ENCODE results near the gene HTD2. TPM values are rescaled to one million over a fixed set of nuclear protein-coding genes. Genes with fewer than 3 reads are reported as not detected.

The HTD2 gene
- total and polyA plus RNA-seq, 2 donors (not counting 1 experiment from before 2014, with no cell fraction given), result 4.2 to 8.8 TPM

DNA sequence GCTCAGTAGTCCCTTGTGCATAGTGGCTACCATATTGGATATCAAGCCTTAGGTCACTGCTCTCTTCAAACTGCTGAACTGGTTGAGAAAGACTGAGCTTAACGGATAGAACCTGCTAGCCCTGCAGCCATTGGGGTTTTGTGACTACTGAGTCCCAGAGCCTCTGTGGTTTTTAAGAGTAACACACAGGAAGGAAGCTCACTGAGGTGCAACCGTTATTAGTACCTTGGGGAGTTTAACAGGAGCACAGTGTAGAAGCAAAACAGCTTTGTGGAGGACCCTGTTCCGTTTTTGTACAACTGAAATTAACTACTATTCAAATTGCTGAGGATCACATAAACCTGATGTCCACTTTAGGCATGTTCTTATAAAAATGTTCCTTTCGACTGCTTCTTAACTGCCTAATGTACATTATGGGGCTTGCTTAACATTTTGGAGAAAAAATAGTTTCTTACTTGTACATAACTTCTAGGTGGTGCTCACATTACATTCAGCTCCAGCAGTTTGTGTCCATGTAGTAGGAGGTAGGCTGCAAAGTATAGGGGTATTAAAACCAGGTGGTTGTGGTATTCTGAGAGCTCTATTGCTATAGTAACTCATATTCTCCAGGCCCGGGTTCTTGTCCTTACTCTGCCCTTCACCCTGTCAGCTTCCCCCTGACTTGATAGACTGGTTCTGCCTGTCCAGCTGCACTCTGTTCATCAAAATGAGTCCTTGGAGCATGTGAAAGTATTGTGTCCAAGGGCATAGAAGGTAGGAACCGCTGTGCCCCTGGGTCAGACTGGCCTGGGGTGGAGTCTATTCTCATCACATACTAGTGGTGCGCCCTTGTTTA is 43.7 kb downstream of the HTD2 start:
- WGBS (ENCODE audit: insufficient coverage), result 0% methylated on average over 2 of the region's 7 CpGs
- Mint-ChIP-seq H3K27ac (peak overlapping the region; percentile 100), H3K4me1 (peaks cover 87% of the 10 kb centered on the region), H3K27me3 (no peaks in the 10 kb centered on the region), H3K9me3 (ENCODE audit: insufficient read depth) (no peaks in the 10 kb centered on the region), H3K4me3 (peak overlapping the region; percentile 66)
- Histone ChIP-seq H3K79me2 (ENCODE audit: control insufficient read depth, insufficient read depth, low read length) (peaks cover 77% of the 10 kb centered on the region), H3K9me3 (ENCODE audit: control extremely low read depth in 1 of 3, control insufficient read depth in 2 of 3, insufficient read depth in 1 of 3, low read length in 2 of 3) (peaks cover 0 to 9% (median 0%) of the 10 kb centered on the region in 3 donors), H3K4me3 (ENCODE audit: control extremely low read depth in 1 of 5, extremely low read depth in 1 of 5, insufficient read depth in 1 of 5, low read depth in 2 of 5, low read length in 4 of 5) (peak overlapping the region; percentile 2 to 58 (median 31)), H3K9ac (ENCODE audit: low read length) (peak overlapping the region; percentile 53), H3K4me1 (ENCODE audit: control insufficient read depth in 2 of 2, insufficient read depth in 2 of 2, low read length in 2 of 2) (peaks cover 90 to 98% of the 10 kb centered on the region in 2 donors), H2AFZ (ENCODE audit: insufficient read depth, low read depth, low read length, poor library complexity, severe bottlenecking) (no peak overlapping the region), H3K4me2 (replicated peaks; ENCODE audit: low read depth, low read length, poor library complexity, severe bottlenecking) (peak overlapping the region; percentile 80), H3K36me3 (replicated peaks in 1 of 2; ENCODE audit: control extremely low read depth in 1 of 2, control insufficient read depth in 1 of 2, extremely low read depth in 1 of 2, insufficient read depth in 2 of 2, low read length in 1 of 2) (peaks cover 0 to 11% of the 10 kb centered on the region in 2 experiments), H3K27ac (ENCODE audit: low read length in 2 of 2) (peak overlapping the region; percentile 80 to 97), H3K27me3 (replicated peaks in 1 of 4; ENCODE audit: control extremely low read depth in 1 of 4, control insufficient read depth in 3 of 4, insufficient read depth in 4 of 4, low read length in 3 of 4) (no peaks in the 10 kb centered on the region), H4K20me1 (ENCODE audit: control insufficient read depth, insufficient read depth, low read length, poor library complexity, severe bottlenecking) (no peaks in the 10 kb centered on the region)
- ATAC-seq (ENCODE audit: low read depth), result peak; percentile 78
- intact Hi-C loops (cut with micrococcal nuclease), result loop anchor here (1.0 kb wide), 2 partner anchors 11 to 17 kb away; no protein-coding TSS in a partner anchor
- DNase-seq, result peak; percentile 84
- ChIA-PET POLR2A (interaction anchor here (0.6 to 9.1 kb wide), 6 partner anchors 13 to 153 kb away, joined by 3 to 182 read pairs (median 4); partner anchors contain the start of genes HTD2, PDHB, PXK and RPP14), CTCF (interaction anchor here (0.7 to 15.0 kb wide), 16 partner anchors 9 to 164 kb away, joined by 3 to 349 read pairs (median 5); partner anchors contain the start of genes HTD2, KCTD6, PXK and RPP14)
- TF ChIP-seq EZH2 (IDR thresholded peaks at IDR 0.05; ENCODE audit: borderline replicate concordance, insufficient read depth, low read depth, low read length, poor library complexity, severe bottlenecking) (no peak), CTCF (IDR thresholded peaks at IDR 0.05) (no peak)

Measured in B cell (primary cell).